T-cell (primary cell): ENCODE measurements around the gene MS4A15. TPM values are rescaled to one million over a fixed set of nuclear protein-coding genes. Genes with fewer than 3 reads are reported as not detected.

Experiments
- ATAC-seq, 4 experiments: fragments of 200-7000 bp in 3 of 4; fragments of 150-1000 bp in 1 of 4; cut with Tn5 transposase; replicated peaks in 1 of 4; 1 replicate in 3 of 4; 2 replicates in 1 of 4; pipeline ENCODE4 v1.10.0; 2021; ENCODE audit warnings: moderate library complexity in 3 of 4, mild to moderate bottlenecking in 2 of 4, moderate number of reproducible peaks in 1 of 4
- CTCF ChIA-PET, 2 donors: fragments of 300-600 bp; sonication (Branson Sonifier 250); formaldehyde crosslinking; loops; one replicate each; lab custom pipeline; 2022; ENCODE audit warnings: antibody characterized with exemption in 2 of 2; lab: Charles Lee
- POLR2A ChIA-PET, 2 donors: fragments of 300-600 bp; sonication (Branson Sonifier 250); formaldehyde crosslinking; loops; one replicate each; lab custom pipeline; 2022; ENCODE audit warnings: antibody characterized with exemption in 2 of 2; lab: Charles Lee
- DNase-seq, 35 experiments: peaks; one replicate each; pipeline versions ENCODE4 v3.0.0 to v3.0.0-alpha.2; 2013 to 2023
- H3K27ac ChIP-seq: one replicate; pipeline ENCODE4 v1.5.1; 2013; ENCODE audit warnings: low read length
- H3K27me3 ChIP-seq, 2 experiments: replicated peaks in 1 of 2; 1 replicate in 1 of 2; 2 replicates in 1 of 2; pipeline versions ENCODE4 v1.6.1 to v1.7.0; 2013; ENCODE audit warnings: low read length in 1 of 2, mixed read lengths in 1 of 2; ENCODE audit not compliant: control insufficient read depth in 2 of 2, insufficient read depth in 2 of 2; ENCODE audit errors: extremely low read depth in 1 of 2
- H3K36me3 ChIP-seq, 2 donors: 1 replicate in 1 of 2; 2 replicates in 1 of 2; pipeline versions ENCODE4 v1.6.1 to v1.7.0; 2013; ENCODE audit warnings: low read length in 1 of 2; ENCODE audit not compliant: control insufficient read depth in 2 of 2, insufficient read depth in 1 of 2; ENCODE audit errors: extremely low read depth in 1 of 2
- H3K4me1 ChIP-seq, 2 experiments: 1 replicate in 1 of 2; 2 replicates in 1 of 2; pipeline versions ENCODE4 v1.6.1 to v1.7.0; 2013; ENCODE audit warnings: low read length in 2 of 2, mixed read lengths in 1 of 2; ENCODE audit not compliant: insufficient read depth in 2 of 2, control insufficient read depth in 1 of 2; ENCODE audit errors: extremely low read depth in 1 of 2
- H3K4me3 ChIP-seq, 2 donors: 1 replicate in 1 of 2; 2 replicates in 1 of 2; pipeline versions ENCODE4 v1.5.1 to v1.7.0; 2013; ENCODE audit warnings: mild to moderate bottlenecking in 2 of 2, low read length in 1 of 2, moderate library complexity in 1 of 2; ENCODE audit not compliant: control insufficient read depth in 1 of 2; ENCODE audit errors: extremely low read depth in 1 of 2
- H3K9me3 ChIP-seq: 2 replicates; pipeline ENCODE4 v1.7.0; 2013
- H3K27ac Mint-ChIP-seq, 2 donors: one replicate each; pipeline ENCODE4 v1.8.0; 2020 to 2021; ENCODE audit warnings: mild to moderate bottlenecking in 2 of 2, mixed read lengths in 2 of 2
- H3K27me3 Mint-ChIP-seq, 2 donors: one replicate each; pipeline ENCODE4 v1.8.0; 2021 to 2022; ENCODE audit warnings: mixed read lengths in 2 of 2
- H3K36me3 Mint-ChIP-seq: one replicate; pipeline ENCODE4 v1.8.0; 2021; ENCODE audit warnings: mixed read lengths
- H3K4me1 Mint-ChIP-seq, 3 donors: one replicate each; pipeline ENCODE4 v1.8.0; 2020 to 2022; ENCODE audit warnings: mixed read lengths in 3 of 3, mild to moderate bottlenecking in 1 of 3
- H3K4me3 Mint-ChIP-seq, 3 donors: one replicate each; pipeline ENCODE4 v1.8.0; 2020 to 2022; ENCODE audit warnings: mild to moderate bottlenecking in 3 of 3, mixed read lengths in 3 of 3, moderate library complexity in 3 of 3
- H3K9me3 Mint-ChIP-seq, 3 donors: one replicate each; pipeline ENCODE4 v1.8.0; 2020 to 2022; ENCODE audit warnings: mixed read lengths in 3 of 3
- WGBS: methylation state at CpG from one replicate; pipeline ENCODE4 v1.1.5; 2013; ENCODE audit warnings: missing lambda C conversion rate; ENCODE audit not compliant: insufficient coverage; 5-methylcytosine and 5-hydroxymethylcytosine counted together
- total RNA-seq, 35 experiments: library from RNA in 6 of 35; stranded (reverse) in 6 of 35; fragments of 120-200 nt in 1 of 35; gene quantifications; one replicate each; pipeline versions ENCODE4 v1.2.1 to v1.2.4 and lab custom pipeline; 2013 to 2026

MS4A15 gene
- total RNA-seq, 5 donors from 2014 or later (not counting 1 experiment from before 2014, with no cell fraction given), result not detected

GRCh38 chr11:60795291-60795690 lies 38.6 kb downstream of the MS4A15 start:
- H3K4me3 Mint-ChIP-seq, result no peak overlapping the region
- H3K9me3 Mint-ChIP-seq, result no peaks in the 10 kb centered on the region
- ATAC-seq (no peak), DNase-seq (no peak)
- CTCF ChIA-PET, result no interaction called here
- no peaks in the 10 kb centered on the region for H3K36me3 Mint-ChIP-seq
- H3K27ac Mint-ChIP-seq, result no peak overlapping the region
- POLR2A ChIA-PET, result no interaction called here
- Histone ChIP-seq H3K27me3 (peaks cover 0 to 19% of the 10 kb centered on the region in 2 experiments), H3K36me3 (no peaks in the 10 kb centered on the region), H3K9me3 (no peaks in the 10 kb centered on the region), H3K27ac (no peak overlapping the region), H3K4me3 (no peak overlapping the region), H3K4me1 (no peaks in the 10 kb centered on the region)
- 69% methylated on average over 5 of the region's 6 CpGs for WGBS
- no peaks in the 10 kb centered on the region for H3K4me1 Mint-ChIP-seq
- H3K27me3 Mint-ChIP-seq, result peaks cover 12 to 15% of the 10 kb centered on the region in 2 donors

- H3K36me3 Mint-ChIP-seq, result no peaks in the 10 kb centered on the region
- H3K4me3 Mint-ChIP-seq, result no peak overlapping the region
- DNase-seq, result no peak
- 84% methylated on average over 15 of the region's 17 CpGs for WGBS
- no peak for ATAC-seq
- peaks cover 16 to 25% of the 10 kb centered on the region in 2 donors for H3K27me3 Mint-ChIP-seq
- H3K9me3 Mint-ChIP-seq, result no peaks in the 10 kb centered on the region
- Histone ChIP-seq H3K27me3 (peaks cover 0 to 23% of the 10 kb centered on the region in 2 experiments), H3K27ac (no peak overlapping the region), H3K36me3 (no peaks in the 10 kb centered on the region), H3K9me3 (no peaks in the 10 kb centered on the region), H3K4me3 (no peak overlapping the region), H3K4me1 (no peaks in the 10 kb centered on the region)
- POLR2A ChIA-PET, result no interaction called here
- CTCF ChIA-PET, result no interaction called here
- no peak overlapping the region for H3K27ac Mint-ChIP-seq
- H3K4me1 Mint-ChIP-seq, result no peaks in the 10 kb centered on the region
Measured at GRCh38 chr11:60797846-60798630, 41.4 kb downstream of the MS4A15 start.

- H3K4me3 Mint-ChIP-seq, result no peak overlapping the region
- ChIA-PET POLR2A (no interaction called here), CTCF (no interaction called here)
- H3K27me3 Mint-ChIP-seq, result peaks cover 16 to 27% of the 10 kb centered on the region in 2 donors
- H3K4me3 ChIP-seq, result no peak overlapping the region
- no peaks in the 10 kb centered on the region for H3K4me1 Mint-ChIP-seq
- H3K27me3 ChIP-seq, result peaks cover 0 to 27% of the 10 kb centered on the region in 2 experiments
- ATAC-seq, result no peak
- no peaks in the 10 kb centered on the region for H3K9me3 ChIP-seq
- WGBS, result no CpG with 5 or more reads among the region's 3 CpGs
- H3K36me3 ChIP-seq, result no peaks in the 10 kb centered on the region
- H3K36me3 Mint-ChIP-seq, result no peaks in the 10 kb centered on the region
- no peak for DNase-seq
- no peak overlapping the region for H3K27ac Mint-ChIP-seq
- H3K9me3 Mint-ChIP-seq, result no peaks in the 10 kb centered on the region
- no peak overlapping the region for H3K27ac ChIP-seq
- no peaks in the 10 kb centered on the region for H3K4me1 ChIP-seq
Measured at GRCh38 chr11:60798631-60799030, 42.0 kb downstream of the MS4A15 start.

- Histone ChIP-seq H3K36me3 (no peaks in the 10 kb centered on the region), H3K4me3 (no peak overlapping the region), H3K27ac (no peak overlapping the region), H3K9me3 (no peaks in the 10 kb centered on the region), H3K27me3 (peaks cover 0 to 26% of the 10 kb centered on the region in 2 experiments), H3K4me1 (no peaks in the 10 kb centered on the region)
- DNase-seq (no peak), ATAC-seq (no peak)
- WGBS, result 70% methylated on average over 4 of the region's 10 CpGs
- H3K27me3 Mint-ChIP-seq, result peaks cover 20 to 30% of the 10 kb centered on the region in 2 donors
- no peaks in the 10 kb centered on the region for H3K9me3 Mint-ChIP-seq
- H3K27ac Mint-ChIP-seq, result no peak overlapping the region
- ChIA-PET CTCF (no interaction called here), POLR2A (no interaction called here)
- H3K36me3 Mint-ChIP-seq, result no peaks in the 10 kb centered on the region
- no peaks in the 10 kb centered on the region for H3K4me1 Mint-ChIP-seq
- H3K4me3 Mint-ChIP-seq, result no peak overlapping the region
Measured at GRCh38 chr11:60801194-60801593, 44.5 kb downstream of the MS4A15 start.

- no peak overlapping the region for H3K27ac ChIP-seq
- peaks cover 0 to 20% of the 10 kb centered on the region in 2 experiments for H3K27me3 ChIP-seq
- no peaks in the 10 kb centered on the region for H3K9me3 ChIP-seq
- ATAC-seq, result no peak
- no peaks in the 10 kb centered on the region for H3K4me1 Mint-ChIP-seq
- H3K4me1 ChIP-seq, result no peaks in the 10 kb centered on the region
- peaks cover 12 to 25% of the 10 kb centered on the region in 2 donors for H3K27me3 Mint-ChIP-seq
- H3K36me3 ChIP-seq, result no peaks in the 10 kb centered on the region
- H3K4me3 Mint-ChIP-seq, result no peak overlapping the region
- ChIA-PET POLR2A (no interaction called here), CTCF (no interaction called here)
- no peak overlapping the region for H3K4me3 ChIP-seq
- no peaks in the 10 kb centered on the region for H3K36me3 Mint-ChIP-seq
- no peak overlapping the region for H3K27ac Mint-ChIP-seq
- no peak for DNase-seq
- H3K9me3 Mint-ChIP-seq, result no peaks in the 10 kb centered on the region
- WGBS, result 86% methylated on average over 4 of the region's 7 CpGs
Measured at GRCh38 chr11:60803273-60803936, 46.7 kb downstream of the MS4A15 start.

GRCh38 chr11:60809249-60809648 lies 52.6 kb downstream of the MS4A15 start:
- Histone ChIP-seq H3K9me3 (no peaks in the 10 kb centered on the region), H3K36me3 (no peaks in the 10 kb centered on the region), H3K4me1 (no peaks in the 10 kb centered on the region), H3K4me3 (no peak overlapping the region), H3K27ac (no peak overlapping the region), H3K27me3 (peaks cover 0 to 25% of the 10 kb centered on the region in 2 experiments)
- Mint-ChIP-seq H3K27me3 (peaks cover 17 to 23% of the 10 kb centered on the region in 2 donors), H3K4me1 (no peaks in the 10 kb centered on the region), H3K4me3 (no peak overlapping the region), H3K36me3 (no peaks in the 10 kb centered on the region), H3K9me3 (no peaks in the 10 kb centered on the region), H3K27ac (no peak overlapping the region)
- ATAC-seq (no peak), DNase-seq (no peak)
- 57% methylated on average over 1 of the region's 3 CpGs for WGBS
- ChIA-PET POLR2A (no interaction called here), CTCF (no interaction called here)
